ENCODE measurements around the gene ABHD12B. TPM values are rescaled to one million over a fixed set of nuclear protein-coding genes. Genes with fewer than 3 reads are reported as not detected.

The ABHD12B gene
- total and polyA plus RNA-seq, 2 of the 13 experiments (the other 11 are each of a cell fraction or from before 2014, with no cell fraction given): not detected

- Histone ChIP-seq H3K27ac (ENCODE audit: extremely low read length, insufficient read depth, low read length) (no peak overlapping the region), H3K79me2 (ENCODE audit: insufficient read depth, low read length) (no peaks in the 10 kb centered on the region), H3K9me3 (ENCODE audit: low read length) (no peaks in the 10 kb centered on the region), H3K4me3 (replicated peaks in 1 of 3; ENCODE audit: insufficient read depth in 1 of 3, low read depth in 2 of 3, low read length in 3 of 3) (no peak overlapping the region), H4K20me1 (ENCODE audit: insufficient read depth, low read length) (no peaks in the 10 kb centered on the region), H2AFZ (ENCODE audit: low read length) (no peak overlapping the region), H3K4me1 (ENCODE audit: insufficient read depth, low read length) (peaks cover 48% of the 10 kb centered on the region), H3K27me3 (ENCODE audit: control insufficient read depth in 1 of 2, insufficient read depth in 2 of 2, low read length in 2 of 2) (no peaks in the 10 kb centered on the region), H3K36me3 (replicated peaks in 1 of 2; ENCODE audit: control insufficient read depth in 1 of 2, insufficient read depth in 2 of 2, low read length in 2 of 2) (peaks cover 19 to 35% of the 10 kb centered on the region in 2 experiments), H3K9ac (ENCODE audit: insufficient read depth, low read depth, low read length) (no peak overlapping the region), H3K4me2 (ENCODE audit: low read depth, low read length) (no peak overlapping the region)
- ATAC-seq (no peak), DNase-seq (ENCODE audit: low spot score) (no peak), FAIRE-seq (no peak)
- ChIA-PET POLR2A (interaction anchor here (2.8 kb wide), 1 partner anchor 20 kb away, joined by 14 read pairs; the partner anchor contains the start of gene PYGL), CTCF (ENCODE audit: low intra/inter-chr PET ratio, low total read pairs) (no interaction called here)
- 54% methylated on average over 6 of the region's 6 CpGs for WGBS (ENCODE audit: low lambda C conversion rate)
- intact Hi-C loops (cut with micrococcal nuclease; ENCODE audit: unreplicated experiment) (no loop called here), in situ Hi-C loops (cut with HindIII; ENCODE audit: extremely low pct_ligation_motif_present, low pct_unique_long_range_greater_than_20kb) (no loop called here)
- no TSS peak for BruUV-seq (replicated peaks)
- TF ChIP-seq, protein P1, sequence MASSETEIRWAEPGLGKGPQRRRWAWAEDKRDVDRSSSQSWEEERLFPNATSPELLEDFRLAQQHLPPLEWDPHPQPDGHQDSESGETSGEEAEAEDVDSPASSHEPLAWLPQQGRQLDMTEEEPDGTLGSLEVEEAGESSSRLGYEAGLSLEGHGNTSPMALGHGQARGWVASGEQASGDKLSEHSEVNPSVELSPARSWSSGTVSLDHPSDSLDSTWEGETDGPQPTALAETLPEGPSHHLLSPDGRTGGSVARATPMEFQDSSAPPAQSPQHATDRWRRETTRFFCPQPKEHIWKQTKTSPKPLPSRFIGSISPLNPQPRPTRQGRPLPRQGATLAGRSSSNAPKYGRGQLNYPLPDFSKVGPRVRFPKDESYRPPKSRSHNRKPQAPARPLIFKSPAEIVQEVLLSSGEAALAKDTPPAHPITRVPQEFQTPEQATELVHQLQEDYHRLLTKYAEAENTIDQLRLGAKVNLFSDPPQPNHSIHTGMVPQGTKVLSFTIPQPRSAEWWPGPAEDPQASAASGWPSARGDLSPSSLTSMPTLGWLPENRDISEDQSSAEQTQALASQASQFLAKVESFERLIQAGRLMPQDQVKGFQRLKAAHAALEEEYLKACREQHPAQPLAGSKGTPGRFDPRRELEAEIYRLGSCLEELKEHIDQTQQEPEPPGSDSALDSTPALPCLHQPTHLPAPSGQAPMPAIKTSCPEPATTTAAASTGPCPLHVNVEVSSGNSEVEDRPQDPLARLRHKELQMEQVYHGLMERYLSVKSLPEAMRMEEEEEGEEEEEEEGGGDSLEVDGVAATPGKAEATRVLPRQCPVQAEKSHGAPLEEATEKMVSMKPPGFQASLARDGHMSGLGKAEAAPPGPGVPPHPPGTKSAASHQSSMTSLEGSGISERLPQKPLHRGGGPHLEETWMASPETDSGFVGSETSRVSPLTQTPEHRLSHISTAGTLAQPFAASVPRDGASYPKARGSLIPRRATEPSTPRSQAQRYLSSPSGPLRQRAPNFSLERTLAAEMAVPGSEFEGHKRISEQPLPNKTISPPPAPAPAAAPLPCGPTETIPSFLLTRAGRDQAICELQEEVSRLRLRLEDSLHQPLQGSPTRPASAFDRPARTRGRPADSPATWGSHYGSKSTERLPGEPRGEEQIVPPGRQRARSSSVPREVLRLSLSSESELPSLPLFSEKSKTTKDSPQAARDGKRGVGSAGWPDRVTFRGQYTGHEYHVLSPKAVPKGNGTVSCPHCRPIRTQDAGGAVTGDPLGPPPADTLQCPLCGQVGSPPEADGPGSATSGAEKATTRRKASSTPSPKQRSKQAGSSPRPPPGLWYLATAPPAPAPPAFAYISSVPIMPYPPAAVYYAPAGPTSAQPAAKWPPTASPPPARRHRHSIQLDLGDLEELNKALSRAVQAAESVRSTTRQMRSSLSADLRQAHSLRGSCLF (CRISPR knock-in tag; IDR thresholded peaks at IDR 0.05; ENCODE audit: borderline replicate concordance): no peak
- TF ChIP-seq ZNF333 (CRISPR knock-in tag; IDR thresholded peaks at IDR 0.05; ENCODE audit: borderline replicate concordance) (no peak), HNRNPK (IDR thresholded peaks at IDR 0.05; ENCODE audit: low read depth, low read length, poor library complexity, severe bottlenecking) (no peak), SAP130 (CRISPR knock-in tag; IDR thresholded peaks at IDR 0.05; ENCODE audit: low read depth) (no peak), MEIS1 (CRISPR knock-in tag; IDR thresholded peaks at IDR 0.05; ENCODE audit: borderline replicate concordance) (no peak), NFE2 (CRISPR knock-in tag; IDR thresholded peaks at IDR 0.05) (no peak), ZNF75D (CRISPR knock-in tag; IDR thresholded peaks at IDR 0.05; ENCODE audit: borderline replicate concordance) (no peak), CSRNP1 (CRISPR knock-in tag; IDR thresholded peaks at IDR 0.05) (no peak), HES4 (CRISPR knock-in tag; IDR thresholded peaks at IDR 0.05; ENCODE audit: borderline replicate concordance) (no peak), SOX6 (IDR thresholded peaks at IDR 0.05) (no peak), SOX6 (CRISPR knock-in tag; IDR thresholded peaks at IDR 0.05) (no peak), ZNF547 (CRISPR knock-in tag; IDR thresholded peaks at IDR 0.05) (no peak), SP4 (CRISPR knock-in tag; IDR thresholded peaks at IDR 0.05) (no peak), TRIM24 (CRISPR knock-in tag; IDR thresholded peaks at IDR 0.05) (no peak), ZNF747 (CRISPR knock-in tag; IDR thresholded peaks at IDR 0.05; ENCODE audit: borderline replicate concordance) (no peak), ZNF577 (CRISPR knock-in tag; IDR thresholded peaks at IDR 0.05; ENCODE audit: borderline replicate concordance, low read depth) (no peak), SOX5 (CRISPR knock-in tag; IDR thresholded peaks at IDR 0.05; ENCODE audit: borderline replicate concordance) (no peak)
- TF ChIP-seq, protein P2, sequence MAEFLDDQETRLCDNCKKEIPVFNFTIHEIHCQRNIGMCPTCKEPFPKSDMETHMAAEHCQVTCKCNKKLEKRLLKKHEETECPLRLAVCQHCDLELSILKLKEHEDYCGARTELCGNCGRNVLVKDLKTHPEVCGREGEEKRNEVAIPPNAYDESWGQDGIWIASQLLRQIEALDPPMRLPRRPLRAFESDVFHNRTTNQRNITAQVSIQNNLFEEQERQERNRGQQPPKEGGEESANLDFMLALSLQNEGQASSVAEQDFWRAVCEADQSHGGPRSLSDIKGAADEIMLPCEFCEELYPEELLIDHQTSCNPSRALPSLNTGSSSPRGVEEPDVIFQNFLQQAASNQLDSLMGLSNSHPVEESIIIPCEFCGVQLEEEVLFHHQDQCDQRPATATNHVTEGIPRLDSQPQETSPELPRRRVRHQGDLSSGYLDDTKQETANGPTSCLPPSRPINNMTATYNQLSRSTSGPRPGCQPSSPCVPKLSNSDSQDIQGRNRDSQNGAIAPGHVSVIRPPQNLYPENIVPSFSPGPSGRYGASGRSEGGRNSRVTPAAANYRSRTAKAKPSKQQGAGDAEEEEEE (CRISPR knock-in tag; IDR thresholded peaks at IDR 0.05; ENCODE audit: borderline replicate concordance): no peak
These were observed 52.4 kb downstream of the ABHD12B start for GRCh38 chr14:50924236-50924635.
